ENCODE results near the gene CYP2J2.
"Not testable (repeated sequence)": the region's sequence is repeated elsewhere in the genome, so short reads cannot be mapped to it uniquely, and the experiment has no call there.

The CYP2J2 gene

GRCh38 chr1:59926381-59927123, at the start of gene CYP2J2:
TSS of gene CYP2J2 (minus strand) at chr1:59926773. CDS start at chr1:59926746, 27 bp downstream.
- no peak for DNase-seq

- no peak for DNase-seq
Observed at GRCh38 chr1:59973719-59974118, 47.1 kb upstream of the CYP2J2 start.

GRCh38 chr1:59972216-59972927, 45.8 kb upstream of the CYP2J2 start:
- DNase-seq = no peak

GRCh38 chr1:59971464-59971911, 44.9 kb upstream of the CYP2J2 start:
- DNase-seq = peak in 1 of 2 experiments; percentile 47

- DNase-seq = not testable (repeated sequence)
Observed at GRCh38 chr1:59969542-59970175, 43.1 kb upstream of the CYP2J2 start.

- not testable (repeated sequence) for DNase-seq
Observed at GRCh38 chr1:59968746-59969145, 42.2 kb upstream of the CYP2J2 start.

- DNase-seq = no peak
Observed at GRCh38 chr1:59967780-59968179, 41.2 kb upstream of the CYP2J2 start.

GRCh38 chr1:59967141-59967697, 40.6 kb upstream of the CYP2J2 start:
- no peak for DNase-seq

GRCh38 chr1:59952065-59952464, 25.5 kb upstream of the CYP2J2 start:
- DNase-seq = no peak

GRCh38 chr1:59949648-59950047, 23.1 kb upstream of the CYP2J2 start:
- DNase-seq = no peak

GRCh38 chr1:59948990-59949389, 22.4 kb upstream of the CYP2J2 start:
- no peak for DNase-seq

- peak in 1 of 2 experiments; percentile 60 for DNase-seq
Observed at GRCh38 chr1:59947047-59947938, 20.7 kb upstream of the CYP2J2 start.

GRCh38 chr1:59945790-59946189, 19.2 kb upstream of the CYP2J2 start:
- no peak for DNase-seq

GRCh38 chr1:59939393-59939792, 12.8 kb upstream of the CYP2J2 start:
- DNase-seq = no peak

GRCh38 chr1:59937636-59938210, 11.2 kb upstream of the CYP2J2 start:
- no peak for DNase-seq

GRCh38 chr1:59936358-59936821, 9.8 kb upstream of the CYP2J2 start:
- DNase-seq = no peak

- no peak for DNase-seq
Observed at GRCh38 chr1:59928996-59929395, 2.4 kb upstream of the CYP2J2 start.

- no peak for DNase-seq
Observed at GRCh38 chr1:59927213-59927612, 640 bp upstream of the CYP2J2 start.

- DNase-seq = no peak
Observed at GRCh38 chr1:59924653-59925052, 1.9 kb downstream of the CYP2J2 start.

- DNase-seq = not testable (repeated sequence)
Observed at GRCh38 chr1:59921258-59921899, 5.2 kb downstream of the CYP2J2 start.

- no peak for DNase-seq
Observed at GRCh38 chr1:59919746-59920145, 6.8 kb downstream of the CYP2J2 start.

Data from SW 1271 (cell line).